Vagina (tissue), 2 donors: Measurements from ENCODE around the gene TNFAIP8L3.

ENCODE experiments used
- CTCF ChIP-seq, 3 experiments: fragments of 450-650 bp in 2 of 3; fragments of 200-600 bp in 1 of 3; sonication (generic) in 1 of 3; IDR thresholded peaks; one replicate each; pipeline ENCODE4 v1.5.1; 2017 to 2019; ENCODE audit warnings: antibody characterized with exemption in 3 of 3, mild to moderate bottlenecking in 2 of 3, moderate library complexity in 2 of 3
- POLR2A ChIP-seq, 2 donors: fragments of 450-650 bp; IDR thresholded peaks; one replicate each; pipeline ENCODE4 v1.6.1; 2017; ENCODE audit warnings: antibody characterized with exemption in 2 of 2, mild to moderate bottlenecking in 2 of 2, moderate library complexity in 2 of 2
- POLR2AphosphoS5 ChIP-seq, 2 donors: sonication (generic); formaldehyde crosslinking; IDR thresholded peaks; one replicate each; pipeline ENCODE4 v1.9.0; 2017; ENCODE audit warnings: antibody characterized with exemption in 2 of 2, mild to moderate bottlenecking in 2 of 2, low read depth in 1 of 2; ENCODE audit not compliant: insufficient read depth in 1 of 2

- TF ChIP-seq CTCF (IDR thresholded peaks at IDR 0.05) = no peak
- no peak for TF ChIP-seq POLR2A (IDR thresholded peaks at IDR 0.05)
- TF ChIP-seq POLR2AphosphoS5 (IDR thresholded peaks at IDR 0.05; ENCODE audit: insufficient read depth in 1 of 2, low read depth in 1 of 2) = no peak
Measured at GRCh38 chr15:51046016-51046415, 48.7 kb downstream of the TNFAIP8L3 start.
